Ascending aorta (tissue), 2 donors: Measurements from ENCODE around the gene ANKRD35. TPM values are rescaled to one million over a fixed set of nuclear protein-coding genes. Genes with fewer than 3 reads are reported as not detected.

ENCODE experiments used
- DNase-seq, 2 donors: peaks; one replicate each; pipeline ENCODE4 v3.0.0-alpha.2; 2019; ENCODE audit warnings: low spot score in 2 of 2
- H3K27ac ChIP-seq, 2 donors: fragments of 200-600 bp; sonication (generic); one replicate each; pipeline ENCODE4 v1.5.1; 2016 to 2017; ENCODE audit warnings: mild to moderate bottlenecking in 1 of 2
- H3K27me3 ChIP-seq: fragments of 200-600 bp; sonication (generic); one replicate; pipeline ENCODE4 v1.5.1; 2017
- H3K36me3 ChIP-seq, 2 donors: fragments of 200-600 bp; sonication (generic); one replicate each; pipeline ENCODE4 v1.5.1; 2016
- H3K4me1 ChIP-seq, 2 donors: fragments of 200-600 bp; sonication (generic); one replicate each; pipeline ENCODE4 v1.5.1; 2016 to 2017; ENCODE audit warnings: mild to moderate bottlenecking in 1 of 2
- H3K4me3 ChIP-seq, 2 donors: fragments of 200-600 bp; sonication (generic); one replicate each; pipeline ENCODE4 v1.5.1; 2016 to 2017; ENCODE audit warnings: mild to moderate bottlenecking in 1 of 2
- H3K9me3 ChIP-seq, 2 donors: fragments of 200-600 bp; sonication (generic); one replicate each; pipeline ENCODE4 v1.5.1; 2016
- CTCF ChIP-seq, 3 experiments: fragments of 200-600 bp in 2 of 3; fragments of 450-650 bp in 1 of 3; sonication (generic) in 2 of 3; IDR thresholded peaks; one replicate each; pipeline ENCODE4 v1.5.1; 2016 to 2019; ENCODE audit warnings: antibody characterized with exemption in 3 of 3, mild to moderate bottlenecking in 1 of 3, moderate library complexity in 1 of 3
- intact Hi-C: fragments of 100-400 bp; cut with DNase I; formaldehyde crosslinking; loops from one replicate; pipeline ENCODE4 v1.15.1; 2023
- total RNA-seq: library from RNA; depleted of rRNA; stranded (reverse); fragments of >200 nt; gene quantifications from one replicate; pipeline ENCODE4 v1.1.0, GENCODE V29; 2016

The ANKRD35 gene
- total RNA-seq, 1 donor from 2014 or later, result 19.9 TPM

- no peaks in the 10 kb centered on the region for H3K27me3 ChIP-seq
- peak overlapping the region; percentile 72 to 89 for H3K27ac ChIP-seq
- peaks cover 0 to 21% of the 10 kb centered on the region in 2 donors for H3K4me1 ChIP-seq
- no peaks in the 10 kb centered on the region for H3K9me3 ChIP-seq
- TF ChIP-seq CTCF (IDR thresholded peaks at IDR 0.05), result no peak
- no peak for DNase-seq
- peaks cover 26 to 52% of the 10 kb centered on the region in 2 donors for H3K36me3 ChIP-seq
- H3K4me3 ChIP-seq, result no peak overlapping the region
- intact Hi-C loops, result loop anchor here (2.0 kb wide), 1 partner anchor 63 kb away; the partner anchor contains the start of gene ITGA10
These were observed 37.8 kb downstream of the ANKRD35 start for GRCh38 chr1:145847827-145848226.

- Histone ChIP-seq H3K4me1 (peaks cover 0 to 21% of the 10 kb centered on the region in 2 donors), H3K27ac (peak overlapping the region; percentile 73 to 78), H3K27me3 (no peaks in the 10 kb centered on the region), H3K4me3 (peak overlapping the region in 1 of 2 donors; percentile 65), H3K36me3 (peaks cover 21 to 51% of the 10 kb centered on the region in 2 donors), H3K9me3 (no peaks in the 10 kb centered on the region)
- no peak for DNase-seq
- TF ChIP-seq CTCF (IDR thresholded peaks at IDR 0.05), result peak; percentile 56 to 61 (median 59)
- intact Hi-C loops, result loop anchor here (2.0 kb wide), 1 partner anchor 65 kb away; the partner anchor contains the start of gene ITGA10
These were observed 39.5 kb downstream of the ANKRD35 start for GRCh38 chr1:145846201-145846612.

GRCh38 chr1:145845514-145846161 is 40.0 kb downstream of the ANKRD35 start, which contains the start of gene NUDT17:
Gene NUDT17, plus strand, starts transcription at chr1:145845630. Its CDS starts 11 bp downstream, at chr1:145845641.
- Histone ChIP-seq H3K36me3 (peaks cover 21 to 50% of the 10 kb centered on the region in 2 donors), H3K4me1 (peaks cover 0 to 21% of the 10 kb centered on the region in 2 donors), H3K27me3 (no peaks in the 10 kb centered on the region), H3K4me3 (peak within 1 kb of the TSS; percentile 51 to 65), H3K27ac (peak within 1 kb of the TSS; percentile 73 to 78), H3K9me3 (no peaks in the 10 kb centered on the region)
- peak; percentile 17 to 88 for DNase-seq
- peak; percentile 88 to 98 (median 94) for TF ChIP-seq CTCF (IDR thresholded peaks at IDR 0.05)
- intact Hi-C loops, result loop anchor here (1.0 to 2.0 kb wide), 3 partner anchors 14 to 168 kb away; partner anchors contain the start of genes ITGA10 and PIAS3

GRCh38 chr1:145845144-145845513 is 40.5 kb downstream of the ANKRD35 start:
- Histone ChIP-seq H3K9me3 (no peaks in the 10 kb centered on the region), H3K27me3 (no peaks in the 10 kb centered on the region), H3K36me3 (peaks cover 21 to 51% of the 10 kb centered on the region in 2 donors), H3K27ac (peak overlapping the region; percentile 73 to 78), H3K4me3 (peak overlapping the region; percentile 51 to 65), H3K4me1 (peaks cover 0 to 18% of the 10 kb centered on the region in 2 donors)
- intact Hi-C loops, result loop anchor here (1.0 kb wide), 2 partner anchors 14 to 168 kb away; partner anchors contain the start of gene PIAS3
- no peak for TF ChIP-seq CTCF (IDR thresholded peaks at IDR 0.05)
- DNase-seq, result no peak

- H3K36me3 ChIP-seq, result peaks cover 39 to 54% of the 10 kb centered on the region in 2 donors
- no peaks in the 10 kb centered on the region for H3K9me3 ChIP-seq
- no peak overlapping the region for H3K4me3 ChIP-seq
- H3K27ac ChIP-seq, result no peak overlapping the region
- no peaks in the 10 kb centered on the region for H3K27me3 ChIP-seq
- TF ChIP-seq CTCF (IDR thresholded peaks at IDR 0.05), result no peak
- peaks cover 0 to 8% of the 10 kb centered on the region in 2 donors for H3K4me1 ChIP-seq
- intact Hi-C loops, result no loop called here
- DNase-seq, result no peak
These were observed 42.6 kb downstream of the ANKRD35 start for GRCh38 chr1:145843031-145843430.
